Gastrocnemius medialis (tissue), 4 donors: ENCODE results near the gene KLHL6.

Experiments
- CTCF ChIP-seq, 5 experiments: fragments of 450-650 bp in 3 of 5; fragments of 200-600 bp in 2 of 5; sonication (generic) in 2 of 5; IDR thresholded peaks in 4 of 5; conservative IDR thresholded peaks in 1 of 5; 1 replicate in 4 of 5; 2 replicates in 1 of 5; pipeline ENCODE4 v1.5.1; 2016 to 2019; ENCODE audit warnings: antibody characterized with exemption in 5 of 5, mild to moderate bottlenecking in 3 of 5, moderate library complexity in 3 of 5
- POLR2A ChIP-seq, 2 donors: fragments of 450-650 bp; IDR thresholded peaks; one replicate each; pipeline ENCODE4 v1.6.1; 2017; ENCODE audit warnings: antibody characterized with exemption in 2 of 2, mild to moderate bottlenecking in 2 of 2, moderate library complexity in 2 of 2

DNA sequence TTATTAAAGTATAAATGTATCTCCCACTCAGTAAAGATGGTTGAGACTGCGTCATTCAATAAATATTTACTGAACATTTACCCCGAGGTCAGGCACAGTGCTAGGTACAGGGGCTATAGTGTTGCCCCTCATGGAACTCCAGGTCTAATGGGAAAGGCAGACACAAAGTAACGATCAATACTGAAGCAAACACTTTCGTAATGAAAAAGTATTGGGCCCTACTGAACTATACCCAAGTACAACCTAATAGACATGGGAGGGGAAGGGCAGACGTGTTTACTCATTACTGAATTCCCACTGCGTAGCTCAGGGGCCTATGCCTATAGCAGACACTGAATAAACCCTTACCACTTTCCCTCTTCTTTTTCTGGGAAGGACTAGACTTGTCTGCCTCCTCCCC lies 56.9 kb downstream of the KLHL6 start:
- TF ChIP-seq CTCF (IDR thresholded peaks at IDR 0.05 in 4 of 5, conservative IDR thresholded peaks at IDR 0.05 in 1 of 5): no peak
- TF ChIP-seq POLR2A (IDR thresholded peaks at IDR 0.05): no peak
